GM13977 (cell line): ENCODE results near the gene ITGB3.
"Not testable (repeated sequence)": the region's sequence is repeated elsewhere in the genome, so short reads cannot be mapped to it uniquely, and the experiment has no call there.

Source experiments
- DNase-seq: peaks from one replicate; pipeline ENCODE4 v3.0.0; 2012; ENCODE audit warnings: low spot score
- in situ Hi-C: fragments of 300-500 bp; cut with MboI; formaldehyde crosslinking; loops from one replicate; pipeline ENCODE4 v1.12.0; 2022; ENCODE audit warnings: low sequenced_read_pairs, low pct_unique_long_range_greater_than_20kb, mixed read lengths, inconsistent platforms; ENCODE audit not compliant: unreplicated experiment
- TF ChIP-seq, protein P1 (sequence below): IDR thresholded peaks from 2 replicates; pipeline ENCODE4 v1.5.1; 2012; ENCODE audit warnings: mild to moderate bottlenecking, control low read depth; ENCODE audit not compliant: insufficient read depth; ENCODE audit errors: extremely low read depth, missing control alignments

ITGB3 gene

GRCh38 chr17:47266782-47267181 lies 13.2 kb downstream of the ITGB3 start:
- TF ChIP-seq, protein P1, sequence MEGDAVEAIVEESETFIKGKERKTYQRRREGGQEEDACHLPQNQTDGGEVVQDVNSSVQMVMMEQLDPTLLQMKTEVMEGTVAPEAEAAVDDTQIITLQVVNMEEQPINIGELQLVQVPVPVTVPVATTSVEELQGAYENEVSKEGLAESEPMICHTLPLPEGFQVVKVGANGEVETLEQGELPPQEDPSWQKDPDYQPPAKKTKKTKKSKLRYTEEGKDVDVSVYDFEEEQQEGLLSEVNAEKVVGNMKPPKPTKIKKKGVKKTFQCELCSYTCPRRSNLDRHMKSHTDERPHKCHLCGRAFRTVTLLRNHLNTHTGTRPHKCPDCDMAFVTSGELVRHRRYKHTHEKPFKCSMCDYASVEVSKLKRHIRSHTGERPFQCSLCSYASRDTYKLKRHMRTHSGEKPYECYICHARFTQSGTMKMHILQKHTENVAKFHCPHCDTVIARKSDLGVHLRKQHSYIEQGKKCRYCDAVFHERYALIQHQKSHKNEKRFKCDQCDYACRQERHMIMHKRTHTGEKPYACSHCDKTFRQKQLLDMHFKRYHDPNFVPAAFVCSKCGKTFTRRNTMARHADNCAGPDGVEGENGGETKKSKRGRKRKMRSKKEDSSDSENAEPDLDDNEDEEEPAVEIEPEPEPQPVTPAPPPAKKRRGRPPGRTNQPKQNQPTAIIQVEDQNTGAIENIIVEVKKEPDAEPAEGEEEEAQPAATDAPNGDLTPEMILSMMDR: no peak
- in situ Hi-C loops: no loop called here
- DNase-seq: no peak

DNA sequence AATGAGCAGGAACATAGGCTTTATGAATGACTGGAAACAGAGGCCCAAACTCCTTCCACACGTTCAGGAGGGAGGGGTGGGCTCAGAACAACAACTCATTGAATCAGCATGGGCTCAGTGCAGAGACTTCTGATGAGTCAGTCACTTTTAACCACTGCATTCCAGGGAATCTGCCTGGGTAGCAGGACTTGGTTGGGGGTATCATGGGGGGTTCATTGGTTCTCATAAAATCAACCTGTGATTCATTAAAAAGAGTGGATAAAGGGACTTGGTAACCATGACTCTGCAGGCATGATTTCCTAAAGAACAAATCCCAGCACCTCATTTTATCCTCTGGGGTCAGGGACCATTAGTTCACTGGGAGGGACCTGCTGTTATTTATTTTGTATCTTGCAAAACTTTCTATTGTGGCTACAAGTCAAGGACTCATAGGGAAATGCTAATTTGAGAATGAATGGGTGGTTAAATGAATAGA lies 13.8 kb downstream of the ITGB3 start:
- no peak for DNase-seq
- in situ Hi-C loops: no loop called here
- TF ChIP-seq, protein P1: no peak

- DNase-seq, in situ Hi-C loops: not testable (repeated sequence)
Measured at GRCh38 chr17:47268964-47269363, 15.3 kb downstream of the ITGB3 start.

DNA sequence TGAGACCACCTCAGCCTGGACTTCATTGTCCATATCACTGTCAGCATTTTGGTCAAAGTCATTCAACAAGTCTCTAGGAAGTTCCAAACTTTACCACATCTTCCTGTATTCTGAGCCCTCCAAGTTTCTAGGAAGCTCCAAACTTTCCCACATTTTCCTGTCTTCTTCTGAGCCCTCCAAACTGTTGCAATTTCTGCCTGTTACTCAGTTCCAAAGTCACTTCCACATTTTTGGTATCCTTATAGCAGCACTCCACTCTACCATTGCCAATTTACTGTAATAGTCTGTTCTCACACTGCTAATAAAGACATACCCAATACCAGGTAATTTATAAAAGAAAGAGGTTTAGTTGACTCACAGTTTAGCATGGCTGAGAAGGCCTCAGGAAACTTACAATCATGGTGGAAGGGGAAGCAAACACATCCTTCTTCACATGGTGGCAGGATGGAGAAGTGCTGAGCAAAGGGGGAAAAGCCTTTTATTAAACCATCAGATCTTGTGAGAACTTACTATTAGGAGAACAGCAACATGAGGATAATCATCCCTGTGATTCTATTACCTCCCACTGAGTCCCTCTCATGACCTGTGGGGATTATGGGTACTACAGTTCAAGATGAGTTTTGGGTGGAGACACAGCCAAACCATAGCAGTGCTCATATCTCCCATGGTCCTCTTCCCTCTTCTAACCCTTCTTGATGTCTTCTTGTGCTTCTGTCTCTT lies 16.1 kb downstream of the ITGB3 start:
- in situ Hi-C loops, DNase-seq: not testable (repeated sequence)

DNA sequence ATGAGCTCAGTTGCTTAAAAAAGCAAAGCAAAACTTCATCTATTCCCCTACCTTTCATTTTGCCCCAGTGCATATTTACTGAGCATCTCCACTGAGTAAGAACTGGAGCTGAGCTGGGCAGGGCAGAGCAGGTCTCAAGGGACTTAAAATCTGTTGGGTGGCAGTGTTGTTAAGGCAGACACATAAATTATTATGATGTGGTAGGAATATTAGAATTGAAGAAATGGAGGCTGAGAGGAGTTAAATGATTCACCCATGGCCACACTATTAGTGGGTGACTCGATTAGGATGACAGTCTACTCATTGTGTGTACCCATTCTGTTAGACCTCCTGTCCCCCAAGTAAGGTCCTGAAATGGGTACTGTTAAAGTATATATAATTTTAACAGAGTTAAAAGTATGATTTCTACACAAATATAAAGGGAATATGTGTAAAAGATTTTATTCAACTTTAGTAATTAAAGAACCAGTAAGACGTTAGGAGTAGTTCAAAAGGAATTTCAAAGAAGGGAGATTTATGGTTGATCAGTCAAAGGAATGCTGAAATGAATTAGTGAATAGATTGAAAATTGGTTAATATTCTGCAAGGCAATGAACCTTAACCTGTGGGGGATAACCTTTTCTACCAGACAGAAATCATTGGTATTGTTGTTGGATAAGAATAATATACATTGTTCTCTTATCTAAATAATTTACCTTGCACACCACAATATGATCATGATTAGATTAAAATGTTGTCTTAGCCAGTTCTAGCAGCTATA lies 17.5 kb downstream of the ITGB3 start:
- TF ChIP-seq, protein P1: no peak
- DNase-seq: no peak
- in situ Hi-C loops: no loop called here

DNA sequence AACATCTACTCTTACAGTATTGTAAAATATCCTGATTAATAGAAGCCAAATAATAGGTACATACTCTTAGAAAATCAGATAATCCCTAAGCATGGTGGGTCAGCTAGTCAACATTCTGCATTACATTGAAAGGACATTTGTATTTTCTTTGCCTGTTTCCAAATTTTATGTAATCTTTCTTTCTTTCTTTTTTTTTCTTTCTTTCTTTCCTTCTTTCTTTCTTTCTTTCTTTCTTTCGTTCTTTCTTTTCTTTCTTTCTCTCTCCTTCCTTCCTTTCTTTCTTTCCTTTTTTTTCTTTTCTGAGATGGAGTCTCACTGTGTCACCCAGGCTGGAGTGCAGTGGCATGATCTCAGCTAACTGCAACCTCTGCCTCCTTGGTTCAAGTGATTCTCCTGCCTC lies 18.9 kb downstream of the ITGB3 start:
- DNase-seq: no peak
- in situ Hi-C loops: no loop called here
- TF ChIP-seq, protein P1: no peak

GRCh38 chr17:47273245-47273644 lies 19.6 kb downstream of the ITGB3 start:
- TF ChIP-seq, protein P1: no peak
- DNase-seq: no peak

More at GRCh38 chr17:47273245-47273644, 19.6 kb downstream of the ITGB3 start:
- in situ Hi-C loops: no loop called here
